Omental fat pad (tissue), 4 donors: ENCODE results near the gene PINK1. TPM values are rescaled to one million over a fixed set of nuclear protein-coding genes. Genes with fewer than 3 reads are reported as not detected.

Experiments
- ATAC-seq: fragments of 150-250 bp; one replicate; pipeline ENCODE4 v1.9.1; 2016; ENCODE audit warnings: mild to moderate bottlenecking, moderate library complexity; ENCODE audit not compliant: low FRiP score
- DNase-seq: peaks from one replicate; pipeline ENCODE4 v3.0.0-alpha.2; 2019; ENCODE audit warnings: low spot score
- total RNA-seq, 4 donors: library from RNA; depleted of rRNA; stranded (reverse); fragments of >200 nt; gene quantifications; one replicate each; pipeline ENCODE4 v1.1.0, GENCODE V29; 2016
- TF ChIP-seq, protein P1 (sequence below), 3 donors: fragments of 450-650 bp; IDR thresholded peaks; one replicate each; pipeline ENCODE4 v1.5.1; 2016 to 2017; ENCODE audit warnings: antibody characterized with exemption in 3 of 3, mild to moderate bottlenecking in 3 of 3, moderate library complexity in 2 of 3

PINK1 gene
- total RNA-seq, 4 donors from 2014 or later, result 71.9 to 132 (median 111) TPM

GRCh38 chr1:20680269-20680668 is 47.0 kb downstream of the PINK1 start:
- DNase-seq (no peak), ATAC-seq (no peak)
- TF ChIP-seq, protein P1, sequence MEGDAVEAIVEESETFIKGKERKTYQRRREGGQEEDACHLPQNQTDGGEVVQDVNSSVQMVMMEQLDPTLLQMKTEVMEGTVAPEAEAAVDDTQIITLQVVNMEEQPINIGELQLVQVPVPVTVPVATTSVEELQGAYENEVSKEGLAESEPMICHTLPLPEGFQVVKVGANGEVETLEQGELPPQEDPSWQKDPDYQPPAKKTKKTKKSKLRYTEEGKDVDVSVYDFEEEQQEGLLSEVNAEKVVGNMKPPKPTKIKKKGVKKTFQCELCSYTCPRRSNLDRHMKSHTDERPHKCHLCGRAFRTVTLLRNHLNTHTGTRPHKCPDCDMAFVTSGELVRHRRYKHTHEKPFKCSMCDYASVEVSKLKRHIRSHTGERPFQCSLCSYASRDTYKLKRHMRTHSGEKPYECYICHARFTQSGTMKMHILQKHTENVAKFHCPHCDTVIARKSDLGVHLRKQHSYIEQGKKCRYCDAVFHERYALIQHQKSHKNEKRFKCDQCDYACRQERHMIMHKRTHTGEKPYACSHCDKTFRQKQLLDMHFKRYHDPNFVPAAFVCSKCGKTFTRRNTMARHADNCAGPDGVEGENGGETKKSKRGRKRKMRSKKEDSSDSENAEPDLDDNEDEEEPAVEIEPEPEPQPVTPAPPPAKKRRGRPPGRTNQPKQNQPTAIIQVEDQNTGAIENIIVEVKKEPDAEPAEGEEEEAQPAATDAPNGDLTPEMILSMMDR (IDR thresholded peaks at IDR 0.05), result no peak

DNA sequence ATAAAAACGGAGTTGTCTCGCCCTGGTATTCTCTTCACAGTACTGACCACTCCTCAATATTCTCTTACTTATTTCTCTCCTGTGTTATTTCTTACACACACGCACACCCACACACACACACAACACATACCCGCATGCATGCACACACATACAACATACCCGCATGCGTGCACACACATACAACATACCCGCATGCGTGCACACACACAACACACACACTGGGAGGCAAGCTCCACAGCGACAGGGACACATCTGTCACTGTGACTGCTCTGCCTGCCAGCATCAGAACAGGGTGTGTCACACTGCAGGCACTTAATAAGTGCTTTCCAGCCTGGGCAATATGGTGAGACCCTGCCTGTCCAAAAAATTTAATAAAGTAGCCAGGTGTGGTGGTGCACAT is 48.7 kb downstream of the PINK1 start:
- ATAC-seq (no peak), DNase-seq (no peak)
- TF ChIP-seq, protein P1 (IDR thresholded peaks at IDR 0.05), result no peak

GRCh38 chr1:20682571-20683236 is 49.4 kb downstream of the PINK1 start:
- no peak for ATAC-seq
- TF ChIP-seq, protein P1 (IDR thresholded peaks at IDR 0.05), result no peak
- no peak for DNase-seq

GRCh38 chr1:20683614-20684013 is 50.4 kb downstream of the PINK1 start:
- ATAC-seq (no peak), DNase-seq (no peak)
- TF ChIP-seq, protein P1 (IDR thresholded peaks at IDR 0.05), result no peak

DNA sequence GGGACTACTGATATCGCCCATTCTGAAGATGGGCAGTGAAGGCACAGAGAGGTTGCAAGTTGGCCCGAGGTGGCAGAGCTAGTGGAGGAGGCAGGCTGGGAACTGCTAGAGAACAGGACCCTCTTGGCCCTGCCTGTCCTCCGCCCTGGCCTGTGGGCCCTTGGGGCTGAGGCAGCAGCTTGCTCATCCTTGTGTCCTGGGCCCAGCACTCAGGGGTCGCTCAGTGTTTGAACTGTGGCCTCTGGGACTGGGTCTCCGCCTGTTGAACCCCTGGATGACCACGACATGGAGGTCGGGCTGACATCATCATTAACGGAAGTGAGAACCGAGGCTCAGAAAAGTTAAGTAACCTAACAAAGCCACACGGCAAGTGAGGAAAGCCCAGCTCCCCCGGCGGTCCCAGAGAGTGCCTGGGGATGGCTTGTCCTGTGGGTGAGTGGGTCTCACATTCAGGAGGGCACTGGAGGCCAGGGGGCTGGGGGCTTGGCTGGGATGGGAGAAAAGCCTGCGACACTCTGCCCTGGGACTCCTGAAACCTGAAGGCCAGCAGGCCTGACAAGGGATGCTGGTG is 50.9 kb downstream of the PINK1 start:
- DNase-seq (no peak), ATAC-seq (no peak)
- TF ChIP-seq, protein P1 (IDR thresholded peaks at IDR 0.05), result no peak

- TF ChIP-seq, protein P1 (IDR thresholded peaks at IDR 0.05), result no peak
- ATAC-seq (no peak), DNase-seq (no peak)
These were observed 51.4 kb downstream of the PINK1 start for GRCh38 chr1:20684651-20685050.

- ATAC-seq (no peak), DNase-seq (no peak)
- TF ChIP-seq, protein P1 (IDR thresholded peaks at IDR 0.05), result no peak
These were observed 51.9 kb downstream of the PINK1 start for GRCh38 chr1:20685099-20685662.
